AG09309 (cell line): ENCODE data around the gene FOXN3.

Experiments used
- DNase-seq: peaks from one replicate; pipeline ENCODE4 v3.0.0-alpha.2; 2010; ENCODE audit warnings: low read depth
- H3K4me3 ChIP-seq: 2 replicates; pipeline ENCODE4 v1.5.1; 2011; ENCODE audit warnings: mild to moderate bottlenecking, low read depth, low read length, moderate library complexity; ENCODE audit not compliant: control insufficient read depth
- TF ChIP-seq, protein P1 (sequence below): IDR thresholded peaks from 2 replicates; pipeline ENCODE4 v1.5.1; 2011; ENCODE audit warnings: mild to moderate bottlenecking, low read depth, low read length, inconsistent platforms; ENCODE audit not compliant: insufficient read depth, control insufficient read depth; ENCODE audit errors: missing control alignments

FOXN3 gene

DNA sequence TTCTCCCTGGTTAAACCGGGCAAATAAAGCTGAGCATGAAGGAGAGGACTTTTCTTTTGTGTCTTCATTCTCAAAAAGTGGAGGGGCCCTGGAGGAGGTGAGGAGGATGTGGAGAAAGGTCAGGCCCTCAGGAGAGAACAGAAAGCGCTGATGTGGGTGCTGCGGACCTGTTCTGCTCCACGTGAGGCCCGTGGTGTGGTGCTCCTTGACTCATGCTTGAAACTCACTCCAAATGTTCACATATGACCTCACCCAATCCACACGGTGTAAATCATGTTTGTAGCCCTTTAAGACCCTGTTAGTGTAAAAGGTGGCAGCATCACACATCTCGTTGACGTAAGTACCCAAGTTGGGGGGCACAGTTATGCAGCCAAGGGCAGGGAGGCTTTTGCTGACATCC lies 126.2 kb downstream of the FOXN3 start:
- no peak for DNase-seq
- H3K4me3 ChIP-seq: no peak overlapping the region
- TF ChIP-seq, protein P1, sequence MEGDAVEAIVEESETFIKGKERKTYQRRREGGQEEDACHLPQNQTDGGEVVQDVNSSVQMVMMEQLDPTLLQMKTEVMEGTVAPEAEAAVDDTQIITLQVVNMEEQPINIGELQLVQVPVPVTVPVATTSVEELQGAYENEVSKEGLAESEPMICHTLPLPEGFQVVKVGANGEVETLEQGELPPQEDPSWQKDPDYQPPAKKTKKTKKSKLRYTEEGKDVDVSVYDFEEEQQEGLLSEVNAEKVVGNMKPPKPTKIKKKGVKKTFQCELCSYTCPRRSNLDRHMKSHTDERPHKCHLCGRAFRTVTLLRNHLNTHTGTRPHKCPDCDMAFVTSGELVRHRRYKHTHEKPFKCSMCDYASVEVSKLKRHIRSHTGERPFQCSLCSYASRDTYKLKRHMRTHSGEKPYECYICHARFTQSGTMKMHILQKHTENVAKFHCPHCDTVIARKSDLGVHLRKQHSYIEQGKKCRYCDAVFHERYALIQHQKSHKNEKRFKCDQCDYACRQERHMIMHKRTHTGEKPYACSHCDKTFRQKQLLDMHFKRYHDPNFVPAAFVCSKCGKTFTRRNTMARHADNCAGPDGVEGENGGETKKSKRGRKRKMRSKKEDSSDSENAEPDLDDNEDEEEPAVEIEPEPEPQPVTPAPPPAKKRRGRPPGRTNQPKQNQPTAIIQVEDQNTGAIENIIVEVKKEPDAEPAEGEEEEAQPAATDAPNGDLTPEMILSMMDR: no peak

DNA sequence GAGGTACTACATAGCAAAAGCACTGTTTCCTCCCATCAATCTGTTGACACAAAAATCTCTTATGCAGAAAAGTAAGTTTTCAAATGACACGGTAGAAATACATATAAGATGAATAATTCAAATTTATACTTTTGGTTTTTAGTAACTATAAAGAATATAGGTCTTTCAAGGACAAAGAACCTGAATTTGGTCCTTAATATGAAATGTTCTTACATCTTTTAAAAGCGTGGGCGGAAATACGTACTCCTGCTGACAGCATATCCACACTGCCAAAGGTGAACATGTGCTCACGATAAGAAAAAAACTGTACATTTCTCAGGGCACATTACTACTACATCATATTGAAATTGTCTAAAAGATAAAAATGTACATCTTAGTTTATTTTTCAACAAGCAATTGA lies 127.6 kb downstream of the FOXN3 start:
- DNase-seq: no peak
- no peak overlapping the region for H3K4me3 ChIP-seq
- TF ChIP-seq, protein P1: no peak

DNA sequence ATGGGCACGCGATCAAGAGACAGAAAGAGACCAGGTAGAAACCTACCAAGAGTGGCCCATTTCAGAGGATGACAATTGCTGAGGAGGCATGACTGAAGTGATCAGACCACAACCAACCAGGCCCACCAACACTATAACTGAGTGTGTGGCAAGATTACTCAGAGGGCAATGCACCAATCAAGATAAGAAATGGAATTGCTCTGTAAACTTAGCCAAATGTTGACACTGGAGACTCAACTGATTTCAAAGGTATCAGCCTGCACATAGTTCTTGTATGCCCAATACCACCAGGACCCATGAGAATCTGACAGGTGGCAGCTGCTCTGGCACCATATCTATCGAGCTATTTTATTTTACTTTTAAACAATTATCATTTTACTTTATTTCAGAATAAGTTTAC lies 128.9 kb downstream of the FOXN3 start:
- H3K4me3 ChIP-seq: no peak overlapping the region
- TF ChIP-seq, protein P1: no peak
- no peak for DNase-seq

DNA sequence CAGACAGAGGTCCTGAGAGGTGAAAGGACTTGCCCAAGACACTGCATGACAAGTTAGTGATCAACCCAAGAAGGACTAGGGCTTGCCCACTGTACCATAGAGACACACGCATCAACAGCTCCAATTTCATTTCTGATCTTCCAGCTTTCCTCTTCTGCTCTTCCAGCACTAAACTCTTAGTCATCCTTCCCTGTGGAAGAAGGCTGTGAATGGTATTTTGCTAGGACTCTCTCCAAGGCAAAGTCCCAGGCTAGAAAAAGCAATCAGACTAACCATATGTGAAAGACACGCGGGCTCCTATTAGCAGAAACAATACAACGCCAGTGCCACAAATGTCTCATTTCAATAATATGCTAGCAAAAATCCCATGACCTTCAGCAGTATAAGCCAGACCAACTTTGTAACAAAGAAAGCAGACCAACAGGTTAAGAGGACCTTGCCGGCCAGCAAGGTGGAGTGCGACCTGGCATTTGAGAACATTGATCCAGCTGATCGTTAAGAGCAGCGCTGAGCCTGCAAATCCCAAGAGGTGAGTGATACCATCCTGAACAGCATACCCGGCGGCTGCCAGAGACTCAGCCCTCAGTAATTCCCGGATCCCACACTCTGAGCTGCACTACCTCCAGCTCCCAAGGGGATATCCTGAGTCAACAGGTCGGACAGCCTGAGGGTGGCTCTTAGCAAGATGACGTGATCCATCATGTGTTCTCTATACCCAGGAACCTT lies 132.5 kb downstream of the FOXN3 start:
- H3K4me3 ChIP-seq: no peak overlapping the region
- DNase-seq: peak; percentile 55
- TF ChIP-seq, protein P1: no peak

DNA sequence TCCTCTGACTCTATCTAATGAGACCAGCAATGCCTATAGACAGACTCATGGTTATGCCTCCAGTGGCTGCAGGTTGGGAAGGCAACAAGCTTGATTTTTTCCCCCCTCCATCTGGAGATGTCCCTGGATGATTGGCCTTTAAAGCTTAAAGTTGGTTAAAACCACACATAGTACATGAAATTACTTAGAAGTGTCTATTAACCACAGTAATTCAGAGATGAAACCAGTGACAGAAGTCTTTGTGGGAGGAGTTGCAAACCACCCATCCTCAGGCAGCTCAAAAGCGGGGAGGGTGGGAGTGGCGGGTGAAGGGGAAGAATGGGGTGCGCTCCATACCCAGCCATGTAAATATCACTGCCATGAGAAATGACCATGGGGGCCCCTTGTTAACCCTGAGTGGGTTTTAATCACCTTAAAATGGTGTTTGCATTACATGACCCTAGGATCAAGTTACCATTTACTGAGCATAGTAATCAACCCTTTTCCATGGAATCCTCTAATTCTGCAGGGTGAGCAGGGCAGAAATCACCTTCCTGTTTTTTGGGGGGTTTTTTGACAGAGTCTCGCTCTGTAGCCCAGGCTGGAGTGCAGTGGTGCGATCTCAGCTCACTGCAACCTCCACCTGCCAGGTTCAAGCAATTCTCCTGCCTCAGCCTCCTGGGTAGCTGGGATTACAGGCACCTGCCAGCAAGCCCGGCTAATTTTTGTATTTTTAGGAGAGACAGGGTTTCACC lies 133.5 kb downstream of the FOXN3 start:
- TF ChIP-seq, protein P1: no peak
- H3K4me3 ChIP-seq: no peak overlapping the region
- DNase-seq: no peak

DNA sequence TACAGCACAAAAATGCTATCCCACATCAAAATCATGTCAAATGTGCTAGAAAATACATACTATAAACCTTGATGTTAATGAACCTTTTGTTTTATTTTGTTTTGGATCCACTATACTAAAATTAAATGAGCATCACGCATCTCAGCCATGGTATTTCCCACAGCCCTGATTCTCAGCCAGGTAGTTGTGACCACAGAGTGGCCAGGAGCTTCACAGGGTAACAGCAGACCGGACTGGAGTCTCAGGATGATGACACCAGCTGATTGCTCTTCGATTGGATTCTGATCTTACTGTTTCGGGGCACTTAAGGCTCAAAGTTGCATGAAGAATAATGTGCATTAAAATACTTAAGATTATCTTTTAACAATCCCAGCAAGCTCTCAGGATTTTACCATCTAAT lies 134.8 kb downstream of the FOXN3 start:
- TF ChIP-seq, protein P1: no peak
- no peak overlapping the region for H3K4me3 ChIP-seq
- DNase-seq: no peak

DNA sequence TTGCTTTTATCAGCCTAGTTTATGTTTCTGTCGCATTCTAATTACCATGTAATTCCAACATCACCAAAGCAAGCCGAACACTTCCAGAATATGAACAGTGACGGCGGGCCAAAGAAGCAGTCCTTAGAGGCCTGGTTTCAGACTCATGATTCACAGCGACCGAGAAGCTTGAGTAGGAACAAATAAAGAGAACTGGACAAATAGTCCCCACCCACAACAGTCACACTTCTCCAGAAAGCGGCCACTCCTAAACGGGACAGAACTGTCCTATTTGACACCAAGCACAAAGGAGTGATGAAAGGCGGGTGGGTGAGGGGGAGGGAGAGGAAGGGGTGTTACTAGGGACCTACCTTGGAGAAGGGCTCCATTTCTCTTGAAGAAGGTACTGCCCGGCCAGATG lies 136.4 kb downstream of the FOXN3 start:
- no peak for DNase-seq
- H3K4me3 ChIP-seq: no peak overlapping the region
- TF ChIP-seq, protein P1: no peak
